Stimulated activated naive CD4-positive, alpha-beta T cell treated with Interleukin-2 at 50 U/mL for 16 hours (primary cell): Measurements from ENCODE around the gene ZNF532.
"Not testable (repeated sequence)": the region's sequence is repeated elsewhere in the genome, so short reads cannot be mapped to it uniquely, and the experiment has no call there.

ENCODE experiments used
- DNase-seq: peaks from one replicate; lab custom pipeline; 2025; lab: John Stamatoyannopoulos, UW

The ZNF532 gene

GRCh38 chr18:58902961-58903360 is 38.3 kb downstream of the ZNF532 start:
- DNase-seq: no peak

- DNase-seq: no peak
These were observed 38.9 kb downstream of the ZNF532 start for GRCh38 chr18:58903533-58903932.

GRCh38 chr18:58905777-58906428 is 41.2 kb downstream of the ZNF532 start:
- no peak for DNase-seq

- DNase-seq: no peak
These were observed 43.3 kb downstream of the ZNF532 start for GRCh38 chr18:58908006-58908405.

GRCh38 chr18:58909521-58909920 is 44.8 kb downstream of the ZNF532 start:
- no peak for DNase-seq

DNA sequence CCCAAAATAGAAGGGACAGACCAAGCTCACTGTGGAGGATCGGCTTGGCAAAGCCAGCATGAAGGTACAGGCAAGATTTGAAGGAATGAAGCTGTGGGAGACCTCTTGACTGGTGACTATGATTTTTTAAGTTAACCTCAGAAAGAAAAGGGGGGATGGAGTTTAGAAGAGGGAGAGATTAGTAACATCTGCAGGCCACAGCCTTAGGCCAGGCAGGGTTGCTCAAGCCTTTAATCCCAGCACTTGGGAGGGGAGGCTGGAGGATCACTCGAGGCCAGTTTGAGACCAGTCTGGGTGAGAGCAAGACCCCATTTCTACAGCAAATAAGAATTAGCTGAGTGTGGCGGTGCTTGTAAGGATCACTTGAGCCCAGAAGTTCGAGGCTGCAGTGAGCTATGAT is 46.6 kb downstream of the ZNF532 start:
- no peak for DNase-seq

DNA sequence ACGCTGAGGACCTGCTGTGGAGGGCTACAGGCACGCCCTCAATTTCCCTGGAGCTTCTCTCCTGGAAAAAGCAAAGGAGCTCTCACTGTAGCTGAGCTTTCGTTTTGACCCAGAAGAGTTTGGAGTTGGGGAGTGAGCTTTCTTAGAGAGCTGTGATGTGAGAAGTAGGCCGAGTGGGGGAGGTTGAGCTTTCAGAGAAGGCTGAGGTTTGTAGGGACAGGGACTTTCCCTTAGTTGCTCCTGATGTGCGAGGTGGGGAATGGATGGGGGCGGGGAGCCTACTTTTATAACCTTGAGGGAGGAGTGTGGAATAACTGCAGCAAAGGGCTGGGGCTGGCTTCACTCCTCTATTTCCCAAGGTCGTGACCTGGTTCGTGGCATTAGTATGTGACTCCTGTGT is 47.1 kb downstream of the ZNF532 start:
- no peak for DNase-seq

DNA sequence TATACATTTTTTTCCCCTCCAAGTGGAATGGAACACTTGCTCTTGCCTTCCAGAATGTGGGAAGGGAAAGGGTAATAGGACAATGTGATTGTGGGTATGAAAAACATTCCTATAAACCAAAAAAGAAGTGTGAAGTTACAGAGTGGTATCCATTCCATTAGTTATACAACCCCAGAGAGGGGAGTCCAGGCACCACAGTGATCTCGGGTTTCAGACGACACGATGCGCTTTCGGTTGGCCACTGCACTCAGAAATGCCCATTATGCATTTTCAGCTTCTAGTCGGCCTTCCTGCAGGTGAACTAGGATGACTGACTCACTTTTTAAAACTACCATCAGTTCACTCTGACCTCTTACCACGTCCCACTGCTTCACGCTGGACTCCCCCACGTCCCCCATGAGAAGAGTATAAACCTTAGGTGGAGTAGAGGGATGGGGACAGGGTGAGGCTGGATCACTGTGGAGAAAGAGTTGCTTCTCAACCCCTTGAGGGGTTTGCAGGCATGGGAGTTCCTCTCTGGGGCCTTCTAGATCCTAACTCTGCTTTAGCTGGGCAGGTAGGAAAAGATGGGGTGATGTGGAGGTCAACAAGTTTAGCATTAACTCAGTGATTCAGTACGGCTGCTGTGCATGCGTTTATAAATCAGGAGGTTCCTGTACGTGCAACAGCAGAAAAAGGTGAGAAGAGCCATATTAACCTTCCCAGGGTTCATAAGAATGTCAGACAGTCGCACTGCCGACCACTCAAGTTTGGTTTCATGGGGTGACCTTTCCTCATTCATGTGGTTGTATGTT is 50.5 kb downstream of the ZNF532 start:
- no peak for DNase-seq

GRCh38 chr18:58915995-58916394 is 51.3 kb downstream of the ZNF532 start:
- DNase-seq: no peak

GRCh38 chr18:58919934-58920333 is 55.3 kb downstream of the ZNF532 start:
- not testable (repeated sequence) for DNase-seq

GRCh38 chr18:58922995-58923394 is 58.3 kb downstream of the ZNF532 start:
- no peak for DNase-seq

GRCh38 chr18:58924473-58924872 is 59.8 kb downstream of the ZNF532 start:
- DNase-seq: no peak

DNA sequence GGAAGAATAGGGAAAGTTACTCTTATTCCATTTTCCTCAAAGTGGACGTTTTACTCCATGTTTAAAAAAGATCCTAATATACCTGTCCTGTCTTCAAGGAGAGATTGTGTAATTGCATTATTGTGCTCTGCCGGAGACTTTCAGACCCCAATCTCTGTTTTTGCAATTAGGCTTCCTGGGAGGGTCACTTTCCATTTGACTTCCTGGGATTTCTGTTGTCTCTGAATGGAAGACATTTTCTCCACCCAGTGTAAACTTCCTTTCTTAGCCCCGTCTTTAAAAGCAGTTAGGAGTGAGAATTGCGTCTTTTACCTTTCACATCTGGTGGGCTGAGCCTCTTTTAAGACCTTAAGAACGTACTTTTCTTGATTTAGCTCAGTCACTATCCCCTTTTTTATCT is 63.0 kb downstream of the ZNF532 start:
- no peak for DNase-seq

DNA sequence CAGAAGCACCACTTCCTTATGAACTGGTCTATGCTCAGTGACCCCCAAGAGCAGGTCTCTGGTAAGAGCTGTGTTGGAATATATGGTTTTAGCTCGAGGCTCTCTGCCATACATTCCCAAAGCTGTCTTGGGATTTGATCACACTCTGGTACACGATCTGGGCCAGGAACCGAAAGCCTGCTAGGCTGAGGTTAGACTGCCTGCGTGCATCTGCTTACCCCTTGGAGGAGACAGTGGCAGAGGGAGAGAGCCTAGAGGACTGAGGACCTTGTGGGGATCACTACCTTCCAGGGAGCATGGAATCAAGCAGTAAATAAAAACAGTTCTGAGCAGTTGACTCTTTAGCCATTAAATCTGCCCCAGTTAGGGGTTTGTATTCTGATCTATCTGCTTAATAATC is 63.7 kb downstream of the ZNF532 start:
- no peak for DNase-seq

GRCh38 chr18:58929206-58929605 is 64.5 kb downstream of the ZNF532 start:
- DNase-seq: no peak

GRCh38 chr18:58934356-58934755 is 69.7 kb downstream of the ZNF532 start:
- no peak for DNase-seq

DNA sequence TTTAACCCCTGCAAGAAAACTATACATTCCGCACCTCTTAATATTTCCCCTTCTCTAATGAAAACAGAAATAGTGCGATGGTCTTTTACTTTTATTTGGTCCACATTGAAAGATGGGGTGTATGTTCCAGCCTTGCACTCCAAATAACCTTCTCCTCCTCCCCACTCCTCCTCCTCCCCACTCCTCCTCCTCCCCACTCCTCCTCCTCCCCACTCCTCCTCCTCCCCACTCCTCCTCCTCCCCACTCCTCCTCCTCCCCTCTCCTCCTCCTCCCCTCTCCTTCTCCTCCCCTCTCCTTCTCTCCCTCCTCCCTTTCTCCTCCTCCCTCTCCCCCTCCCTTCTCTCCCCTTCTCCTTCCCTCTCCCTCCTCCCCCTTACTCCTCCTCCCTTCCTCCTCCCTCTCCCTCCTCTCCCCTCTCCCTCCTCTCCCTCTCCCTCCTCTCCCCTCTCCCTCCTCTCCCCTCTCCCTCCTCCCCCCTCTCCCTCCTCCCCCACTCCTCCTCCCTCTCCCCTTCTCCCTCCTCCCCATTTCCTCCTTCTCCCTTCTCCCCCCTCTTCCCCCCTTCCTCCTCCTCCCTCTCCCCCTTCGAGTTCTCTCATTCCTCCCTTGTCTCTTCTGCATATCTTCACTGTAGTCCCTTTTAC is 70.4 kb downstream of the ZNF532 start:
- no peak for DNase-seq

DNA sequence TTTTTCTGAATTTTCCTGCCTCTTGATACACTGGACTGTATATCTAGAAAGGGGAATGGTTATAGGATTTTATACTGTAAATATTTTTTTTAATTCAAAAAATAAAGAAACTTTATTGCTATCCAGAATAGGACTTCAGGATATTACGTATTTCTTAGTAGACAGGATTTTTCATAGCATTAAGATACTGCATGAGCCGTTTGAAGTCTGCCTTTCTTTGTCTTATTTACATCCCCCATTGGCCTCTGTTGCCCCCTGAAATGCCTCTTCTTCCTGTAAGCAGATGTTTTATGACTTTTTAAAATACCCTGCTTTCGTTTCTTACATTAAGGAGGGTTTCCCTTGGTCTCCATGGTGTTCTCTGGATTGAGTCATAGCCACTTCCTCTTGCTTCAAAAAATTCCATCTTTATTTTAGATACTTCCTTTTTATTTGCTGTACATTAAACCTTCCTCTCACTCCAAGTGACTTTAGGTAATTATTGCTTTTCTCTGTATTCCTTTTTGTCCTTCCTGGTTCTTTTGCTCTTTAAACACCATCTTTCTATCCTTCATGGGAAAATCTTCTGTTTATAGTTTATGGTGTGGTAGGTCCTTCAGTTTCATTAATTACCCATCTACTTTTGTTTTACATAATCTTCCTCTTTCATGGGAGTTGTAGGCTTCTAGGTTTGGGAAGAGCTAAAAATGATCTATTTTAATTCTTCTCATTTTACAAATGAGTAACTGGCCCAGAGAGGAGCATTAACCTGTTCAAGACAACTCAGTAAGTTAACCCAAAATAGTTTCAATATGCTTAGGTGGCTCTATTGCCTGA is 72.6 kb downstream of the ZNF532 start:
- DNase-seq: no peak

DNA sequence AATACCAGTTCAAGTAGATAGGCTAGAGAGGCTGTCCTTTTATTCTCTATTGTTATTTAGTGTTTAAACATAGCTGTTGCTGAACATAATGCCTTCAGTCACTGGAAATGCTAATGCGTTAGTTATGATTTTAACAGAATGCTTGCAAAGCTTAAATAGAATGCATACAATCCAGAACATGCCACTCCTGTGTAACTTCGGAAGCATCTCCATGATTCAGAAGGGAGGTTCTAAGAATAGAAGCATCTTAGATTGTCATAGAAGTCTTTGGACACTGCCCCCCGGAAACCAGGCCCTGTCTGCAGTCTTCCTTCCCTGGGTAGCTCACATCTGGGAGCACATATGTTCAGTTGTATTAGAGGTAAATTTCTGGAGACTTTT is 73.2 kb downstream of the ZNF532 start:
- no peak for DNase-seq

- no peak for DNase-seq
These were observed 76.9 kb downstream of the ZNF532 start for GRCh38 chr18:58941426-58942099.

DNA sequence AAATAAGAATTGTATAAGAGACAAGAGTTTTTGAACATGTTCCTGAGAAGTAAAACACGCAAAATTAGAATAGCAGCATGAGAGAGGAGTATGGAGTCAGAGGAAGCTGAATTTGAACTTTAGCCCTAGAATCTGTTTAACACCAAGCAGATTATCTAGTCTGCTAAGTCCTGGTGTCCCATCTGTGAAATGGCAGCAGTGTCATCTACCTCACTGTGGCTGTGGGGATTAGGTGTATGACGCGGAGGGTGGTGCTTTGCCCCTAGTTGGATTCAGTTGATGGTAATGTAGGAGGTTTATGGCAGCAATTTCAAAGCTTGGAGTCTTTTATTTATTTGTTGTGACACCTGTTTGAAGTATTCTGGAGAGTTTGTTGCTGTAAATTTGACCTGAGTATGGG is 79.2 kb downstream of the ZNF532 start:
- no peak for DNase-seq
